Fibroblast of peridontal ligament (primary cell): ENCODE results near the gene MRPS16.
A peak's percentile ranks its signal among the peaks of the same experiment; 100 is the strongest.

Source experiments
- DNase-seq: peaks from one replicate; pipeline ENCODE4 v3.0.0-alpha.2; 2010; ENCODE audit errors: extremely low read depth

MRPS16 gene

DNA sequence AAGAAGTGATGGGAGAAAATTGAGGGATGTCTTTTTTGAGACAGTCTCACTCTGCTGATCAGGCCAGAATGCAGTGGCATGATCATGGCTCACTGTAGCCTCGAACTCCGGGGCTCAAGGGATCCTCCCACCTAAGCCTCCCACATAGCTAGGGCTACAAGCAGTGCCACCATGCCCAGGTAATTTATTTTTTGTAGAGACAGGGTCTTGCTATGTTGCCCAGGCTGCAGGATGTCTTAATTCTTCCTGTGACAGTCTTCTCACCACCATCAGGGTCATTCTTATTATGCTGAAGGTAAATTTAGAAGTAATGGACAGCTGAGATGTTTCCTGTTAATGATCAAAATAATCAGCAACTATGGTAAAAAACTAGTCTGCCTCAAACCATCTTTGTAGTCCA is 12.5 kb downstream of the MRPS16 start:
- no peak for DNase-seq

DNA sequence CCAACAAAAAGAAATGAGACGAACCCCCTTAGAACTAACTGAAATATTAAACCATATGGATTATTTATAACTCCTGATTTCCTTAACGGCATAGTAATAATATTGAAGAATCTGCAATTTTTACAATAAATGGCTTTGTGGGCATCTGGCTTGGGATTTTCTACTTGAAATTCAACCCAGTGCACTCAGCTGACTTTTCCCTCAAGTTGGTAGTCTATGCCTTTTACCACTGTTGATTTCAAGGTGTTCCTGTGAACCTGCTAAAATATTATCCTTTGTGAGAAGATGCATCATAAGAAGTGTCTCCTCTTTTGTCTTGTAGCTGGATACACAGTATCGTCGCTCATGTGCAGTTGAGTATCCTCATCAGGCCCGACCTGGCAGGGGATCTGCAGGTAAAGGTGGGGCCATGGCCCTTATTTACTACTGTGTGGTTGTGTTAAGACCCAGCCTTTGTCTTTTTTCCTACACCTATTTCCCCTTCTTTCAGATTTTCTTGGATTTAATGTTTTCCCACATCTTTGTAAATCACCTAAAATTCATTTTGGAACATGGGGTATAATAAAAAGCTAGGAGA is 13.4 kb downstream of the MRPS16 start:
- no peak for DNase-seq

DNA sequence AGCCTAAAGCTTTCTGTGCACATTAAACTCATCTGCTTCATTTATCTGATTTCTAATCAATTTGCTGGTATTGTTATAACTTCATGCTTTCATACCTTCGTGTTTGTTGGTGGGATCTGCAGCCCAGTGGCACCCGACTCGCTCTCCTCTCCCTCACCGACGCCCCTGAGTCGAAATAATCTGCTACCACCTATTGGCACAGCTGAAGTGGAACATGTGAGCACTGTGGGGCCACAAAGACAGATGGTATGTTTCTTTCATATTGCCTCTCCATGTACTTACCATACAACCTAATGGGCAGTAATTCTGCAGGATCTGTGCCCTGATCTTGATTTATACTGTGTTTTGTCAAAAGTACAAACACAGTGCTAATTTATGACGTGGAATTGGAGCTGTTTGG is 17.7 kb downstream of the MRPS16 start:
- no peak for DNase-seq

DNA sequence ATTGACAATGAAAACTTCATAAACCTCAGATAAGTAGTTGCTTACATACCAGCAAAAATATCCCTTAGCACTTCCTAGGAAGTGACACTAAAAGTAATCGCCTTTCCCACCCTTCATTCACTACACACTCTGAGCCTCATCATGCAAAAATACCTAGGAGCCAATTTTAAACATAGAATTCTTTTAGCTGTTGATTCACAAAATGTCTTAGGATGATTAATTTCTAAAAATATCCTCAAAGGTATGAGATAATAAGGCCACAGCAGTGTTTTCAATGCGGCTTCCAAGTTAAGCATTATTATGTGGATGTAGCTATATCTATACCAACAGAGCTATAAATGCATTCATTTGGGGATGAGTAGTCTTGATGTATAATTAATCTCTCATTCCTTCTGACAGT is 18.6 kb downstream of the MRPS16 start:
- DNase-seq: no peak

DNA sequence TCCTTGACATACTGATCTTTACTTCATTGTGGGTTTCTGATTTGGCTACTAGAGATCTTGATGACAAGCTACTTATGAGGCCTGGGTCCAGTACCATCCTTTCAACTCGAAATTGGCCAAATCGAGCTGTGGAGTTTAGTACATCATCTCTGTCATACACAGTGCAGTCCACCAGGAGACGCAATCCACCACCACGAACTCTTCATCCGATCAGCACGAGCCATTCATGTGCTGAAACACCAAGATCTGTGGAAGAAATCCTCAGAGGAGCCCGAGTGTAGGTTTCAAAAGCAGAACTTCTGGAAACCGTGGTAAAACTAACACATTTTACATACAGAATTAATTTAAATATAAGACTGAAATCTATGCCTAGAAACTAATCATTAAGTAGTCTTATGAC is 19.6 kb downstream of the MRPS16 start:
- no peak for DNase-seq

DNA sequence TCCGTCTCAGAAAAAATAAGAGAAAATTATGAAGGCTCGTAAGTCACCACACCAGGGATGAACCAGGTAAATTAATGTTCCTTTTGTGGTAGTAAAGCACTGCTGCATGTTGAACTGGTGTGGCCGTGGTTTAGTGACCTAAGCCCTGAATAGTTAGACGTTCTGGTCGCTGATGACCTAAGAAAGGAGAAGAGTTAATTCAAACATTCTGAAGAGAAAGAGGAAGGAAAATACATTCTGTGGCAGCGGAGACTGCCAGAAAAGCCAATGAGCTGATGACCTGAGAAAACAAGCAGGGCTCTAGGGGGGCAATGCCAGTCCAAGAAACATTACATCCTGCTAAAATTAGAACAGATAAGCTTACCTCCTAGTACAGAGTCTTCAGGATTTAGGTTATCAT is 22.9 kb downstream of the MRPS16 start:
- no peak for DNase-seq

DNA sequence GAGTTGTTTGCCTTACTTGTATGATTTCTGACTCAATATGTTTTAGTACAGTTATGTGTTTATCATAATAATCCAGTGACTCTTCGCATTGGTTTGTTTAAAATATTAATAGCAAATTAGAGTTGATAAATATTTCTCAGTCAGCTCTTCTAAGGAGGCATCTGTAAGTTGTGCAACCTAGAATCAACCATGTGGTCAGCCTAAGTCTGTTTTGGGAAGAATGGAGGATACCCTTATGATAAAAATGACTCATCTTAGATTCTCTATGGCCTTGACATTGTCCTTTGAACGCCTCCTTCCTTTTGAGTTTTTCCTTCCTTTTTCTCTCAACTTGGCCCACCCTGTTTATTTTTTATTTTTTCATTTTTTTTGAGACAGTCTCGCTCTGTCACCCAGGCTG is 24.2 kb downstream of the MRPS16 start:
- no peak for DNase-seq

DNA sequence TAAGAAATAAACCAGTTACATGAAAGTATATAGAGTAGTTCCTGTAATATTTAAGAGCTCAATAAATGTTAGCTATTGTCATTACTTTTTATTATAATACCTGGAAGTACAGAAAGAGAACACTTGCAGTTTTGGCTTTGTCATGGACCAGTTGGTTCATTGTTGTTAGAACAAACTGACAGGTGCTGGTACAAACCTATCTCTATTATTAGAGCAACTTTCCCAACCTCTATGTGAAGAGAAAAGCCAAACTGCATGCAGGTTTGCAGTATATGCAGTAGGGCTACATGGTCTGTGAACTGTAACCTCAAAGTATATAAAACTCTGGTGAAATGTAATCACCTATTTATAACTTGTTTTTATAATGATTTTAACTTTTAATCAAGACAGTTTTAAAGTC is 25.8 kb downstream of the MRPS16 start:
- no peak for DNase-seq

DNA sequence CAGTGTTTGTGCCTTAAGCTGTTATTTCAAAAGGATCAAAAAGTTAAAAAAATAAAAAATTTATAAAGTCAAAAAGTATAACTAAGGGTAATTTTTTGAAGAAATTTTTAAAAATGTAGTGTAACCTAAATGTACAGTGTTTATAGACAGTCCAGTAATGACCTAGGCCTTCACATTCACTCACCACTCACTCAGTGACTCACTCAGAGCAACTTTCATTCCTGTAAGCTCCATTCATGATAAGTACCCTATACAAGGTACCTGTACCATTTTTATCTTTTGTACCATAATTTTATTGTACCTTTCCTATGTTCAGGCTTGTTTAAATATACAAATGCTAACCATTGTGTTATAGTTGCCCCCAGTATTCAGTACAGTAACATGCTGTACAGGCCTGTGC is 26.9 kb downstream of the MRPS16 start:
- no peak for DNase-seq

DNA sequence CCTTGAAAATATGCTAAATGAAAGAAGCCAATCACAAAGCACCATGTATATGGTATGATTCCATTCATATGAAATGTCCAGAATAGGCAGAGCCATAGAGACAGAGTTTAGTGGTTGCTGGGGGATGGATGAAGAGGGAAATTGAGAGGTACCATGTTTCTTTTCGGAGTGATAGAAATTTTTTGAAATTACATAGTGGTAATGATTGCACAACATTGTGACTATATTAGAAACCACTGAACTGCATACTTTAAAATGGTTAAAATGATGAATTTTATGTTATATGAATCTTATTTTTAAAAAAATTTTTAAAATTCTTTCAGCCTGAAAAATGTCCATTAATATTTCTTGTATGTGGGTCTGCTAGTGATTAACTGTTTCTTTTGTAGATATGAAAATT is 31.5 kb downstream of the MRPS16 start:
- DNase-seq: no peak

DNA sequence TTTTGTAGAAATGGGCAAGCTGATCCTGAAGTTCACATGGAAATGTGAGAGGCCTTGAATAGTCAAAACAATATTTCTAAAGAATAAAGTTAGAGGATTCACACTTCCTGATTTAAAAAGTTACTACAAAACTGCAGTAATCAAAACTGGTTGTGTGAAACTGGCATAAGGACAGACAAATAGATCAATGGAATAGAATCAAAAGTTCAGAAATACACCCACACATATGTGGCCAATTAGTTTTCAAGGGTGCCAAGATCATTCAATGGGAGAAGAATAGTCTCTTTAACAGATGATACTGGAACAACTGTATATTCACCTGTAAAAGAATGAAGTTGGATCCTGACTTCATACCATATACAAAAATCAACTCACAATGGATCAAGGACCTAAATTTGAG is 33.1 kb downstream of the MRPS16 start:
- DNase-seq: no peak

DNA sequence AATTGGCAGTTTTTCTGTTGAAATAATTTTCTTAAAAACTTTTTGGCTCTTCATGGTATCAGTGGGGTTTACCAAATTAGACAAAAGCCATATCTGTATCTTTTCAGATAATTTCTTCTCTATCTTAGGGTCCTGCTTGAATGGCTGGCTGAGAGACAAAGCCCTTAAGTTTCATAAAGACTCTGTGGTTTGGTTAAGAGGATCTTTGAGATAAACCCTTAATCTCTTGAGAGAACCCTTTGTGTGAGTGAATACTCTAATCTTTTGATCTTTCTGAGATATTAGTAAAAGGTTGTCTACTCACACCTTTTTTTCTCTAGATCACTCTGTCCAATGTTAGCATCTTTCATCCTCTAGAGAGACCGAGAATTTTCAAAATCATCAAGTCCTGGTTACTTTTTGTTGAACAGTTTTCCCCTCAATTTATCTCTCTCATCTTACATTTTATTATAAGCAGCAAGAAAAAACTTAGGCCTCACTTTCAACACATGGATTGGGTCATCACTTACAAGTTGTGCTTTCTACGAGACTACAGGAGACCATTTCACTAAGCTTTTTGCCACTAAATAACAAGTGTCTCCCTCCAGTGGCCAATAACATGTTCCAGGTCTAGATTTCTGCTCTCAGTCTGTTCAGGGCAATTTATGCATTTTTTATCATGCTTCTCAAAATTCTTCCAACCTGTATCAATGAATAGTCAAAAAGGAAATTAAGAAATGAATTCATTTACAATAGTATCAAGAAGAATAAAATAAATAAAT is 33.8 kb downstream of the MRPS16 start:
- peak; percentile 19 for DNase-seq

DNA sequence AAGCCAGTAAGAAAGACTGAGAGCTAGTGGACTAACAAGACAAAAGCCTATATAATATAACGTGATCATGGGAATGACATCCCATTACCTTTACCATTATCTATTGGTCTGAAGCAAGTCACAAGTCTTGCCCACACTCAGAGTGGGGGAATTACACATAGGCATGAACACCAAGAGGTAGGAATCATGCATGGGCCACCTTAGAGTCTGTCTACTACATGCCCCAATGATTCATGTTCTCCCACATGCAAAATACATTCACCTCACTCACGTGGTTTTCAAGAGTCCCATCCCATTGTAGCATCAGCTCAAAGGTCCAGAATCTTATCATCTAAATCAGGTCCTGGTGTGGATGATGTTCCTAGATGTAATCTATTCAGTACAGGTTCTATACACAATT is 34.8 kb downstream of the MRPS16 start:
- DNase-seq: no peak

DNA sequence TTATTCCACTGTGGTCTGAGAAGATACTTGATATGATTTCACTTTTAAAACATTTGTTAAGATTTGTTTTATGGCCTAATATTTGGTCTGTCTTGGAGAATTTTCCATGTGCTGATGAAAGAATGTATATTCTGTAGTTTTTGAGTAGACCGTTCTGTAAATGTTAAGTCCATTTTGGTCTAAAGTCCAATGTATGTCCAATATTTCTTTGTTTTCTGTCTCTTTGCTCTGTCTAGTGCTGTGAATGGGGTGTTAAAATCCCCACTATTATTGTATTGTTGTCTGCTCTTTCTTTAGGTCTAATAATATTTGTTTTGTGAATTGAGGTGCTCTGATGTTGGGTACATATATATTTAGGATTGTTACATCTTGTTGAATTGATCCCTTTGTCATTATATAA is 36.7 kb downstream of the MRPS16 start:
- DNase-seq: no peak

DNA sequence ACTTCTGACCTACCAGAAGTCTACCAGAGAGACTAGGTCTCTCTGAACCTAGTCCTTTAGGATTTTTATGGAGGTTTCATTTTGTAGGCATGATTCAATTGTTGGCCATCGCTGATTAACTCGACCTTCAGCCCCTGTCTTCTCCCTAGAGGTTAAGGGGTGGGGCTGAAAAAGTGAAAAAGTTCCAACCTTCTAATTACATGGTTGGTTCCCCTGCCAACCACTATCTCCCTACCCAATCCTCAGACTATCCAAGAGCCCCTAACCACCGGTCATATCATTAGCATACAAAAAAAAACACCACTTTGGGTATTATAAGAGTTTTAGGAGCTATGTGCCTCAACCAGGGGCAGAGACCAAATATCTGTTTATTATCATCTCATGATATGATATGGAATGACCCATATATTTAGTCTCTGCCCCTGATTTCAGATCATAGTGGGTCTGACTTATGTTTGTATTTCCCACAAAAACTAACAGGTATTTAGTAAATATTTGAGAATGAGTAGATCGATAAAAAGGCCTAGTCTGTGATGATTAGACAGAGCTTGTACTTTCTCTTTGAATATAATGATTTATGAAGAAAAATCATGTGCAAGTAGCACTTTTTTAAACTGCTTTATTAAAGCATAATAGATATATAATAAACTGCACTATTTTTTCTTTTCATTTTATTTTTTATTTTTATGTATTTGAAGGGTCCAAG is 41.2 kb downstream of the MRPS16 start:
- DNase-seq: no peak

DNA sequence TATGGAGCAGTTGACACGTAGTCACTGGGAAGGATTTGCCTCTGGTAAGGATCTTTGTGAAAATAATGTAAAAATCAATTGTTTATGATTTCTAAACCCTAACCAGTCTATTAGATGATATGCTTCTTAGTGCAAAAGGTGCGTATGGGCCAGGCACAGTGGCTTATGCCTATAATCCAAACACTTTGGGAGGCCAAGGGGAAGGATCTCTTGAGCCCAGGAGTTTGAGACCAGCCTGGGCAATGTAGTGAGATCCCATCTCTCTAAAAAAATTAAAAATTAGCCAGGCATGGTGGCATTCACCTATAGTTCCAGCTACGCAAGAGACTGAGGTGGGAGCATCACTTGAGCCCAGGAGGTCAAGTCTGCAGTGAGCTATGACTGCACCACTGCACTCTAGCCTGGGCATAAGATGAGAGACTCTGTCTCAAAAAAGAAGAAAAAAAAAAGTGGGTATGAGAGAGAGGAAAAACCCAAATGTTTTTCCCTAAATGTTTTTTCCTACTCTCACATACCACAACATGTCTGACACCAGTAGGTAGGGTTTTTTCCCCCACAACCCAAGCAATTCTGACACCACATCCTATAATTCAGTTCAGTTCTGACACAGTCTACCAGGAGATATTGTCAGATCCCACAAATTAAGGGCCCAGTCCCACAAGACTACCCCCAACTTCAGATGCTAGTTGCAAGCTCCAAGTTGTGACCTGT is 41.9 kb downstream of the MRPS16 start:
- no peak for DNase-seq

DNA sequence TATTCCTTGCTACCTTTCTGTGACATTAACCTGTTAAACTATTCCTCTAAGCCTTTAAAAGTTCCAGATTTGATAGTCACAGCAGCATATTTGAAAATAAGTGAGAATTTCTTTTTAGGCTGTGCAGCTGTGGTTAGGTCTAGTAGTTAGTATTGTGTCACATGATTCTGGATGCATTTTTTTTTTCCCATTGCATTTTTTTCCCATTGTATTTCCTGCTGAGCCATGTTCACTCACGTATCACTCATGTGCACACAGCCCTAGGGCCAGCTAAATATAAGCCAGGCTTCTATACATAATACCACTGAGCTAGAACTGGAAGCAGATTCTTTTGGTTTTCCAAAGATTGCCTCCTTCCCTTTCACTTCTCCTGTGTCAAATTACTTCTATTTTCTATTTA is 42.7 kb downstream of the MRPS16 start:
- DNase-seq: peak; percentile 54

DNA sequence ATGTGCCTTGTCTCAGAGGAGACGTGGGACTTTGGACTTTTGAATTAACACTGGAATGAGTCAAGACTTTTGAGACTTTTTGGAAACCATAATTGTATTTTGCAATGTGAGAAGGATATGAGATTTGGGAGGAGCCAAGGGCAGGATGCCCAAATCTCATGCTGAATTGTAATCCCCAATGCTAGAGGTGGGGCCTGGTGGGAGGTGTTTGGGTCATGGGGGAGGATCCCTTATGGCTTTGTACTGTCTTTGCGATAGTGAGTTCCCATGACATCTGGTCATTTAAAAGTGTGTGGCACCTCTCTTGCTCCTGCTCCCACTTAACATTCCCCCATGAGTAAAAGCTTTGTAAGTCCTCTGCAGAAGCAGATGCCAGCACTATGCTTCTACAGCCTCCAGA is 44.6 kb downstream of the MRPS16 start:
- no peak for DNase-seq

DNA sequence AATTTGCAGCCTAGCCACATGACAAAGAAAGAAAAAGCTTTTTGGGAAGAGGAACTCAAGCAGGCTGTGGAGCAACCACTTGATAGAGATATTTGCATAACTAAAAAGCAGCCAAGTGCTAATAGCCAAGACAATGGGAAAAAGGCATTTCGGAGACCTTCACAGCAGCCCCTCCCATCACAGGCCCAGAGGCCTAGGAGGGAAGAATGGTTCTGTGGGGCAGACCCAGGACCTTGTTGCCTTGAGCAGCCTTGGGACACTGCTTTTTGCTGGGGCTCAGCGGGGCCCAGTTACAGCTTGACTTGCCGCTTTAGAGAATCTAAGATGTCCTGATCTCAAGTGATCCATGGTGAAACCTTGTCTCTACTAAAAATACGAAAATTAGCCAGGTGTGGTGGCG is 46.1 kb downstream of the MRPS16 start:
- DNase-seq: no peak

DNA sequence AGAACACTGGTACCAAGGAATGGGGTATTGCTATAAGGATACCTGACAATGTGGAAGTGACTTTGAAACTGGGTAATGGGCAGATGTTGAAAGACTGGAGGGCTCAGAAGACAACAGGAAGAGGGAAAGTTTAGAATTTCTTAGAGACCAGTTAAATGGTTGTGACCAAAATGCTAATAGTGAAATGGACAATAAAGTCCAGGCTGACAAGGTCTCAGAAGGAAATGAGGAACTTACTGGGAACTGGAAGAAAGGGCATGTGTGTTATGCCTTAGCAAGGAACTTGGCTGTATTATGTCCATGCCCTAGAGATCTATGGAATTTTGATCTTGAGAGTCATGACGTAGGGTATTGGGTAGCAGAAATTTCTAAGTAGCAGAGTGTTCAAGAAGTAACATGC is 46.6 kb downstream of the MRPS16 start:
- DNase-seq: no peak

DNA sequence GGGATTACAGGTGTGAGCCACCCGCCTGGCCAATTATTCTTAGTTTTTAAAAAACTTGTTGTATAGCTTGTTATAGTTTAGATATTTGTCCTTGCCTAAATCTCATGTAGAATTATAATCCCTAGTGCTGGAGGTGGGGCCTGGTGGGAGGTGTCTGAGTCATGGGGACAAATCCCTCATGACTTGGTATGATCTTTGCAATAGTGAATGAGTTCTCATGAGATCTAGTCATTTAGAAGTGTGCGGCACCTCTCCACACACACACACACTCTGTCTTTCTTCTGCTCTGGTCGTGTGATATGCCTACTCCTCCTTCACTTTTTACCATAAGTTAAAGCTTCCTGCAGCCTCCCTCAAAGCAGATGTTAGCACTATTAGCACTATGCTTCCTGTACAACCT is 47.4 kb downstream of the MRPS16 start:
- DNase-seq: no peak
